ENCODE results near the gene KCNC2.

KCNC2 gene

DNA sequence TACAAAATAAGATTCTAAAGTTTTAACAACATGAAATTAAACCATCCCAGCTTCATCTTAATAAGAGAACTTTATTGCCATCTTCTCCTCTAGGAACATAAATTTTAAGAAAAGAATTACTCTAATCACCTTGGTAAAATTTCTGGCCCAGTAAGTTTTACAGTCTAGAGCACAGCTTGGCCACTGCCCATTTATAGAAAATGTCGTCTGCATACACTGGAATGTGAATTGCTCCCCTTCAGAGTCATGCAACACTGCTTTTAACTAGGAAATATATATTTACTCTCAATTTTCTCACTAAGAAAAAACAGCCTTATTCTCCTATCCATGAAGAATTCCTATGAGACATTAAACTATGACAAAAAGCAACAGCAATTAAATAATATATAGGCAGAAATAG is 48.2 kb downstream of the KCNC2 start:
- no peak for DNase-seq (ENCODE audit: low read depth in 2 of 2)

DNA sequence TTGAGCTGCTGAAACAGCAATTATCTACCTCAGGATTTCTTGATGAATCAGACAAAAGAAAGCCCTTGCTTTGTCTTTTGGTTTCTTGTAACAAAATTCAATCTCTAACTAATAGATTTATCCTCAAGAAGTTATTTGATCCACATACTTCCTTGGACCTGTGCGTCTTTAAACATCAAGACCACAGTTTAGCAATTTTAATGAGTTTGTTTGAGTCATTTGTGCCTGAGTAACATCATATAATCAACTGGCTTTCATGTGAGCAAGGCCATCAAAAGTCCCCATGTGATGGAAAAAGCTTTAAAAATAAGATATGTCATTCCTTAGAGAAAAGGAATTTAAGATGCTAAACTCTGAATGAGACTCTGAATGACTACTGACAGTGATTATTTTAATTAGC is 52.3 kb downstream of the KCNC2 start:
- DNase-seq (ENCODE audit: low read depth in 2 of 2): no peak

DNA sequence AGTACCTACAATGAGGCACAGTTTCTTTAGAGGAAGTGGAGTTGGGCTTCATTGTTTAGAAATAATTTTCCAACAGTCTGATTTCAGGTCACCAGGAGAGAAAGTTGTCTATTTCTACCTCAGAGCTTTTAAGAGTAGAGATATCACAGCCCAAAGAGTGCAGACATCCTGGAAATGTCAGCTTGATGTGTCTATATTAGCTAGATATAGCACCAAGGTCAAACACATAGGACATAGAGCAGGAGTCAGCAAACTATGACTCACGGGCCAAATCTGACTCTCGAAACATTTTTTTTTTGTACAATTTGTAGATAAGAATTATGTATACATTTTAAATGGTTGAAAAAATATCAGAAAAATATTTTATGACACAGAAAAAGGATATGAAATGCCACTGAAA is 53.7 kb downstream of the KCNC2 start:
- no peak for DNase-seq (ENCODE audit: low read depth in 2 of 2)

DNA sequence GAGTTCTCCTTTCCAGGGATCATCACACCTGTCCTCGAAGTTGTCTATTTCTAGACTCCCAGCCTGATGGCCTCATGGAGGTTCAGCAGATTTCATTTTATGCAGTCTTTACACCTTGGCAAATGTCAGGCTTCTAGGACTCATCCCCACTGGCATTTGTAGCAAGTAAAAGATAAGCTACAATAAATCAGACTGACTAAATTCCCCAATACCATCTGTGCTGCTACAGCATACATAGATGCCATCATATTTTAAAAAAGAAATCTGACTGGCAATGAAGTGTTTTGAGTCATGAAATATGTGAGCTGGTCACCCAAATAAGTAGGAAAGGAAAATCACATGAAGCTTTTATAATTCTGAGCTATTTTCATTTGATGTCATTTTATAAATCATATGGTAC is 55.3 kb downstream of the KCNC2 start:
- no peak for DNase-seq (ENCODE audit: low read depth in 2 of 2)

DNA sequence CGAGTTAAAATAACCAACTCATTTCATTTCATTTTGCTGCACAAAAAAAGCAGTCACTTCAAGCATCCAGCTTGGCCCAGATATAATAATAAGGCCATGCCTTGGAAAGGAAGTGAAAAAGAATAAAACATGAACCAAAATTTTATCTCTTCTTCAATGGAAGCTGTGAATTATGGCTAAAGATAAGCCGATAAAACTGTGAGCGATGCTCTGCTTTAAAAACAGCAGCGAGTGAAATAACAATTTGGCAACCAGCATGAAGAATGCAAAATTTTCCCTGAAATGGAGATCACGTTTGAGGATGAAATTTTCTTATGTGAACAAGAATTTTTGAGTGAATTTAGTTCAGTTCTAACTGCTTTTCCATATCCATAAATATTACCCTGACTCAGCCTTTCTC is 70.4 kb downstream of the KCNC2 start:
- no peak for DNase-seq (ENCODE audit: low read depth in 2 of 2)

DNA sequence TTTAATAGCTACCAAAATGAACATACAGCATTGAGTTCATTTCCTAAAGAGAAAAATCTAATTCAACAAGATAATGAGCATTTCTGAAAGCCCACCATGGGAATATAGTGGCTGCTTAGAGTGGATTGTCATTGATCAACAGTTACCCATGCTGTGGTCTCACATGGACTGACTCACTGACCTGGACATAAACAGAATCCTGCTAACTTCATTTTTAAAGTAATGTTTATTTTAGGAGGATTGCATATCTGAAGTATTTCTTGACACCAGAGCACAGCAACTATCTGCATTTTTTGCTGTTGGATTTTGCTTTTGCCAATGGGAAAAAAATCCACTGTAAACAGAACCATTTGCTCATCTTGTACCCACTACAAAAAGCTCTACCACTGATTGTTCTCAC is 71.7 kb downstream of the KCNC2 start:
- no peak for DNase-seq (ENCODE audit: low read depth in 2 of 2)

DNA sequence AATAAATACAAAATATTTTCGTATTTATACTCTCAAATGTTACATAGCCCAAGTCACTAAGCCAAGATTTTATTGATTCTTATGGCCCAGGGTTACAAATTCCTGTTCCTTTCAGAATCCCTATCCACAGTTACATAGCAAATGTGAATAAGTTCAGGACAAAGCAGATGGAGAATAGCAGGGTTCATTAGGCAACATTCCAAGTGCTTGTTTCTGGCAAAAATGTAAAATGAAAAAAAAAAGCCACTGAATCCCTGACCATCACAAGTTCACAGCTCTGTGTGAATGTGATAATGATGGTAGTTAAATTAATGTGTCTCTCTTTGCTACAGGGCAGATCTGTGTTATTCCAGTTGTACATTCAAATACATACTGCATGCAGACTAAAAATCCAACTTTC is 74.6 kb downstream of the KCNC2 start:
- no peak for DNase-seq (ENCODE audit: low read depth in 2 of 2)

DNA sequence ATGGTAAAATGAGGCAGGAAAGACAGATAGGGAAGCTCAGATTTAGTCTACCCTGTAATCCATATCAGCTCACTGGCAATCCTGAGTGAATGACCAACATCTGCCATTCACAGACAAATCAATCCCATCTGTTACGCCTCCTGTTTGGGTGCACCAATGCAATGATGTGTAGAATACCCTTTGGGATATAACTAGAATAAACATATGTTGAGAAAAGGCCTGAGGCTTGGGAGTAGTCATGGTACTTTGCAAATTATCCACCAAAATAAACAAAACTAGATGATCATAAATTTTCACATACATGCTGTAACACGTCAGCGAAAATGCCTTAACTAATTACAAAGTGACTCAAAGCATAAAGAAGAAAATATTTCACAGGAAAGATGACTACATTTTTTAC is 78.8 kb downstream of the KCNC2 start:
- no peak for DNase-seq (ENCODE audit: low read depth in 2 of 2)

DNA sequence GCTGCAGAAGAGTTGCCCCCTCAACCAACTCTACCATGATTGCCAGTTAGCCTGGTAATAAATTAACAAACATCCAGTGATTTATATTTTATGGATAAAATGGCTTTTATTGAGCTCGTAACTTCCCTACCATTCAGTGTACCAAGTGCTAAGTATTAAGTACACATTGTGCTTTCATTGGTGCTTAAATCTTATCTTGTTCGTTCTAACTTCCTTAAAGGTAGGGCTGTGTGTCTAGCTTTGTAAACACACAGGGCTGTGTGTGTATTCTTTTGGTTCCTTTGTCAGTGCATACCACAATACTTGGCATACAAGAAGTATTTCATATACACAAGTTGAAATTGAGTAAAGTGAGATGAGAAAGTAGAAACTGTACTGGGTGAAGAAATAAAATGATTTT is 80.4 kb downstream of the KCNC2 start:
- DNase-seq (ENCODE audit: low read depth in 2 of 2): no peak

DNA sequence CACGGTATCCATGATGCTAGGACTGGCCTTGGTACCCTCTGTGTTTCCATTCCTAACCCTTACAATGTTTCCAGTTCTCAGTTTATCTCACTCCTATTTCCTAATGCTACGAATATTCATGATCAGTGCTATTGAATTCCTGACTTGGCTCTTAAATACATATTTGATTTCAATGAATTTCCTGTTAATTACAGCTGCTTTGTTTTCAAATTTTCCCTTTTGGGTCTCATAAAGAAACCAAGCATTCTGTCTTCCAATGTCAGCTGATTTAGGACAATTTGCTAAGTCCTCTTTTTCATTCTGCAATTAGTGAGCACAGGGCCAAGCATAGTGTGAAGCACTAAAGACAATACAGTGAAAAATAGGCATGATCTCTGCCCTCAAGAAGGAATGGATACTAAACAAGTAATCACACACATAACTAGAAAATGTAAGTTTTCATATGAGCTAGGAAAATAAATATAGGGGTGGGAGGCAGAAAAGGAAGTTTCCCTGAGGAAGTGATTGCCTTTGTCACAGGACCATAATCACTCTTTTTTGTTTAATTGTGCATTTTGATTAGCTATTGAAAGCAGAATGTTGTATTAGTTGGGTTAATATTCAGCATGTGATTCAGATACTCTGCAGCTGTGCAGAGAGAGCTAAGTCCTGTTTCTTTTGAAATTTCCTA is 88.5 kb downstream of the KCNC2 start:
- DNase-seq (ENCODE audit: low read depth in 2 of 2): no peak

DNA sequence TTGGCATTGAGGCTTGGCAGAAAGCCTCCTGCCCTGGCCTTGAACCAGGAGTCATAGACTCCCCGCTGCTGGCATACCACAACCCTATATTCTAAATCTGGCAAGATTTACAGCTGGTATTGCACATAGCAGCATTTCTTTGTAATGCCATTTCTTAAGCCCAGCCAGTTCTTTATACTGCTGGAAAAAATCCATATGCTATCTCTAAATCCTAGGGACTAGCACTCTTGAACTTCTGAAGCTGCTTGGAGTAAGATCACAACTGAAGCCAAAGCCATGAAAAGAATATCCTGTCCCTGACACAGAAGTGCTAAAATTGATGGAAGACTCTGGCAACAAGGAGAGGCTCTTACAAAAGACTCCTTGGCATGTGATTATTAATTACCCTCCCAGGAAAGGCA is 89.3 kb downstream of the KCNC2 start:
- DNase-seq (ENCODE audit: low read depth in 2 of 2): no peak

DNA sequence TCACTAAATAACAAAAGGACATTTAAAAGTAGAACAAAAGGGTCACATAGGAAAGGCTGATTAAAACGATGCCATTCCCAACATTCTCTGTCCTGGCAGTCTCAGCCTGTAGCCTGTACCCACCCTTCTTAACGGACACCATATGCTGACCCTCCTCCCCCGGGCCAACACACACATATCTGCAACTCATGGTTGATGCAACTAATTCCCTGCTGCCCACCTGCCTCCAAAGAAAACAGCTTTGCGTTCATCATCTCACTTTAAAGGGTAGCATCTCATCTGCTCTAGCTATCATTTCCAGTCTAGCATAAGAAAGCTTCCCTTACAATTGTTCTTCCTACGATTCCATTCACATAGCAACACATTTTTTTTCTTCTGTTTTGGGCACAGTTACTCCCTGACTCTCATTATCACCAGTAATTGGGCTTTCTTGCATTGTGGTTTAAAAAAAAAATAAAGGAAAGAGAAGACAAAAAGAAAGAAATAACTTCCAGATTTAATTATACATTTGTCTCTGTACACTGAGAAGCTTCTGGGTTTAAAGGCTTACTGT is 92.9 kb downstream of the KCNC2 start:
- DNase-seq (ENCODE audit: low read depth in 2 of 2): no peak

DNA sequence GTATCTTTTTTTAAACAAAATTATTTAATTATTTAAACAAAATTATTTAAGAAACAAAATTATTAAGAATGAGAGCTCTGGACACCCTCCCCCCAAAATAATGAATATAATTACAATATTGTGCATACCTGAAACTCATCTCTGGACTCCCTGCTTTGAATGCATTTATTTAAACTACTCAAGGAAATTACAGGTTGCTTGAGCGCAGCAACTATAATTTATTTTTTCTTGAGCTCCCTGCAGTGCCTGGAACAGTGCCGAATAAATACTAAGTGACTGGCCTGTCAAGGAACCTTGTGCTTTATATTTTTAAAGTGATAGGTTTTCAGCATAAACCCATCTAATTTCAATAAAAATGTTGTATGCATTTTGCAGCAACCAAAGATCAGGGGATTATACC is 93.9 kb downstream of the KCNC2 start:
- no peak for DNase-seq (ENCODE audit: low read depth in 2 of 2)

DNA sequence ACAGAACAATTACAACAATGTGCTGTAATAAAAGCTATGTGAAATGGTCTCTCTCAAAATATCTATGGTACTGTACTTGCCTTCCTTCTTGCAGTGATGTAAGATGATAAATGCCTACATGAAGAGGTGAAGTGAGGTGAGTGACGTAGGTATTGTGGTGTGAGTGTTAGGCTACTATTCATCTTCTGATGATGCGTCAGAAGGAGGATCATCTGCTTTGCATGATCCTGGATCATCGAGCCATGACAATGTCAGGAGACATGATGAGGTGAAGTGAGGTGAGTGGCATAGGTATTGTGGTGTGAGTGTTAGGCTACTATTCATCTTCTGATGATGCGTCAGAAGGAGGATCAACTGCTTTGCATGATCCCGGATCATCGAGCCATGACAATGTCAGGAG is 105.8 kb downstream of the KCNC2 start:
- DNase-seq (ENCODE audit: low read depth in 2 of 2): no peak

DNA sequence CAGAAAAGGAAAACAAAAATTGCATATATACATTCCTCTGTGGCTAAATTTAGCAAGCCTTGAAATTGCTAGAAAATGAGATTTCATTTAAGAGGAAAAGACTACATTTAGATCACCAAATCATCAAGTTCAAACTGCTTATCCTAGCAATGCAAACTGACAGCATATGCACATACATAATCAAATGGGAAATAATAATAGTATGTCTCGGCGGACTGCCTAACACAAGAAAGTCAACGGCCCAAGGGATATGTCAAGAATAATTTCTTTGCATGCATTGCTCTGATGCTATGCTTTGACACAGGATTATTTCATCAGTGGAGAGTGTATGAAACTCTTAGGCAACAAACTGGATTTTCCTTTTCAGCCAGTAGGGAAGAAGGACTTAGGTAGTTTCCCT is 107.9 kb downstream of the KCNC2 start:
- DNase-seq (ENCODE audit: low read depth in 2 of 2): no peak

DNA sequence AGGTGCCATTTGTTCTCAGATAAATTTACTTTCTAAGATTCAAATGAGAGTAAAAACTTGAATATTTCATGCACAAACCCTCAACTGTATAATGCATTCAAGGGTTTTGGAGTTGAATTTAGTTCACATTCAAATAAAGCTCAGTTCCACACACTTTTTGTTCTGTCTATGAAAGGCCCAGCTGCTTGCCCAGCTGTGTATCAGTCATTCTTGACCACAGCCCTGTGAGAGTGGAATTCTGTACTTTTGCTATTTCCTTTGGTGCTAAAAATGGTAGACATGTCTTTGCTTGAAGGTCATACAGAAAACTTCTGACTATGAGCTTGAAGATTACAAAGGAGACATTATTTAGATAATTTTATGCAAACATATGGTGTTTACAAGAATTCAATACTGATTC is 110.4 kb downstream of the KCNC2 start:
- no peak for DNase-seq (ENCODE audit: low read depth in 2 of 2)

DNA sequence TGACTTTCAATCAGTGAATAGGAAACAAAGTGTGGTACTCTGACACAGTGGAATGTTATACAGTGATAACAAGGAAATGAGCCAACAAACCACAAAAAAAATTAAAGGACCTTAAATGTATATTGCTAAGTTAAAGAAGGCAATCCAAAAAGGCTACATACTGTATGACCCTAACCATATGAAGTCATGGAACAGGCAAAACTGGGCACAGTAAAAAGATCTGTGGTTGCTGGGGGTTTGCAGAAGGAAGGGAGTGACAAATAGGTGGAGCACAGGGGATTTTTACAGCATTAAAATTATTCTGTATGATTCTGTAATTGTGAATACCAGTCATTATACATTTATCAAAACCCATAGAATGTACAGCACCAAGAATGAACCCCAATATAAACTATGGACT is 112.6 kb downstream of the KCNC2 start:
- DNase-seq (ENCODE audit: low read depth in 2 of 2): no peak

DNA sequence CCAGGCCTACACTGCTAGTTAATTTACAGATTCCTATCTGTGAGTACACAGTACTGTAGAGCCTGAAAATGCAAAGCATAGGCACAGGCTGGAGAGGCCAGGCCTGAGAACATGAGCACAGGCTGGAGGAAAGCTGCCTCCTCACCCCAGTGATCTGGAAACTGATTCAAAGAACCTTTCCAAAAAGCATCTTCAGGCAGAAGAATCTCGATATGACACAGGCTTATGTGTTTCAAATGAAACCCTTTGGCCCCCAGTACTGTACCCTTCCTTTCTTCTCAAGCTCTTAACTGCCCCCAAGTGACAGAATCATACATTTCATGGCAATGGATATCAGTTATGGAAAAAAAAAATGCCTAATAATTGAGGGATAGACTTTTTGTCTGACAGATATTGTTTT is 122.0 kb downstream of the KCNC2 start:
- DNase-seq (ENCODE audit: low read depth in 2 of 2): no peak

DNA sequence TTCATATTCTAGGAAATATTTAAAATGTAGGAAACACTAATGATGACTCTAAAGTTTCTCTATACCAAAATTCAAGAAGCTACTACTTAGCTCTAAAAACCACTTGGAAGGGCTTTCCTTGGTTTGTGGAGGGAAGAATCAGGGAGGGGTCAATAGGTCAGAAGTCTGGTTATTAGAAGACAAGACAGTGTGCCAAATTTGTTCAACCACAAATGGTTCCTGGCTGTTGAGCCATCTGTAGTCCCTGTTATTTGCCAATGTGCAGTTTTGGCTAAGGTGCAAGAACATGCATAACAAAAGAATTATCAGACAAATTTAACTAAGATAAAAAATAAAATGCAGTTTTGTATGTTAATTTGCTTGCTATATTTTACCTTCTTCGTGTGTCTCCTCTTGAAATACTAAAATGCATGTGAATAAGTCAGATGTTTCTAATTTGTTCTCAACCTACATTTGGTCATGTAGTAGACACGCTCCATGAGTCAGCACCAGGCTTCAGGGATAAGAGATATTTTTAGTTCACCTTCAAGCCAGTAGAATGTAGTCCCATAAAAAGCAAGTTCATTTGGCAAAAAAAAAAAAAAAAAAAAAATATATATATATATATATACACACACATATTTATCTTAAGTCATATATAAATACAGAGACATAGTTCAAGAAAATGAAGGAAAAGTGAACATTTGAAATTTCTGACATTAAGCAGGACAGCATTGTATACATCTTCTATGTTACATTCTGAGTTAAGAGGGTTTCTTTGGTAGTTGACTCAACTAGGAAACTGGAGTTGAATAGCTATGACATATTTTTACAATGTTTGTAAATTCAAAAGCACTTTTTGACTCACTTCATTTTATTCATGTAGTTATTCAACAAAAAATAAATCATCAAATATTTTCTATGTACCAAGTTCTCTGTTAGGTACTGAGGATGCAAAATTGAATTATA is 123.3 kb downstream of the KCNC2 start:
- no peak for DNase-seq (ENCODE audit: low read depth in 2 of 2)

DNA sequence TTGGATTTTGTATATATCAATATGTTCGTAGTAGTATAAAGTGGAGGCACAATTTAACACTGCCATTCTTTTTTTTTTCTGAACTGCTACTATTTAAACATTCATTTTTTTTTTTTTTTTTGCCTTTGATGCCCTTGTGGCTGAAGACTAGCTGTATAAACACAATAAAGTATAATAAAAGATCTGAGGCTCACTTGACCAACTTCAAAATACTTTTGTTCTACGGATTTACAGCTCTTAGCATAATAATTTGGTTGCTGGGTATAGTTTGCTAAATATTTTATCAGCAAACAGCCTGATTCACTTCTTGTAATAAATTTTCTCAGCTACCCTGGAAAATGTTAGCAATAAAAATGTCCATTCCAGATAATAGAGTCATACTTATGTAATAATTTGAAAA is 128.3 kb downstream of the KCNC2 start:
- DNase-seq (ENCODE audit: low read depth in 2 of 2): no peak

DNA sequence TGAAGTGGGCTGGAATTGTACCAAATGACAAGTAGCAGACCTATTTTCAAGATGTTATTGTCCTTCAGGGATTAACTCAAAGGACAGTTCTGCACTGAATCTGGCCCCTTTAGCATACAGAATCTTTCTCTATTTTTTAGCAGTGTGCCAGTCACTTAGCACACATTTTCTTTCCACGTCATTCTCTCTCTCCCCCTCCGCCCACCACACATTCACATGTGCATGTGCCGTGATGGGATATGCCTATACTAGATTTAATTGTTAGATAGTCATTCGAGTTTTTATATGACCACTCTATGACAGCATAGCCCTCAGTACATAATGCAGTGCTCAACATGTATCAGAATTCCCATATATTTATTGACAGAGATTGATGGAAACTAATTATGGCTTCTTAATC is 129.1 kb downstream of the KCNC2 start:
- DNase-seq (ENCODE audit: low read depth in 2 of 2): no peak

DNA sequence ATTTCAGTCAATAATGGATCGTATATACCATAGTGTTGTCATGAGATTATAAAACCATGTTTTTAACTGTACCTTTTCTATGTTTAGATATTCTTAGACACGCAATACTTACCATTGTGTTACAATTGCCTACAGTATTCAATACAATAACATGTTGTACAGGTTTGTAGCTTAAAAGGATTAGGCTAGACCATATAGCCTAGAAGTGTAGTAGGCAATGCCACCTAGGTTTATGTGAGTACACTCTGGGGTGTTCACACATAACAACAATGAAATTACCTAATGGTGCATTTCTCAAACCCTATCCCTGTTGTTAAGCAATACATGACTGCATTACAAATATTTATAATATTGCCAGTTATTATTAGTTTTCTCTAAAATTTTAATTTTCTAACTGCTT is 144.2 kb downstream of the KCNC2 start:
- DNase-seq (ENCODE audit: low read depth in 2 of 2): no peak

DNA sequence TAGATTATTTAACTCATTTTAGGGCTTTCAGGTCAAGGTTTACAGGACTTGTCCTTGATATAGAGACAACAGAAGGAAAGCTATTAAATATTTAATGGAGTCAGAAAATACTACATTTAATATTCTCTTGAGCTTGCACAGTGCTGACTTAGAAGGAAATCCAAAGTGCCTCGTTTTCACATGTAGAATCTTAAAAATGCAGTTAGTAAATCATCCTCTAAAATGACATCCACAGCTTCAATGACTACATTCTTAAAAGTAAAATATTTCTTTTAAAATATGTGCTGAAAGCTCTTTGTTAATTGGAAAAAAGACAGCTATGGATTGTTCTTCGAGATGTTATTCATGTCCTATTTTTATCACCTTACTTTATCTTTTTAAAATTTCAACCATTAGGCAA is 146.9 kb downstream of the KCNC2 start:
- no peak for DNase-seq (ENCODE audit: low read depth in 2 of 2)
